ENCODE measurements around the gene TOR4A.

Gene TOR4A

GRCh38 chr9:137273611-137274320 lies 3.8 kb upstream of the TOR4A start:
- DNase-seq, result no peak

- DNase-seq, result no peak
Measured at GRCh38 chr9:137275203-137275587, 2.3 kb upstream of the TOR4A start.

GRCh38 chr9:137275588-137276472 lies 1.7 kb upstream of the TOR4A start:
- DNase-seq, result no peak

GRCh38 chr9:137276473-137277328 lies 825 bp upstream of the TOR4A start:
- no peak for DNase-seq

- no peak for DNase-seq
Measured at GRCh38 chr9:137278061-137278701, 655 bp downstream of the TOR4A start.

GRCh38 chr9:137278721-137279711 lies 1.5 kb downstream of the TOR4A start:
- DNase-seq, result no peak

GRCh38 chr9:137279741-137280473 lies 2.4 kb downstream of the TOR4A start:
- DNase-seq, result no peak

- no peak for DNase-seq
Measured at GRCh38 chr9:137280474-137281344, 3.2 kb downstream of the TOR4A start.

GRCh38 chr9:137281345-137282116 lies 4.0 kb downstream of the TOR4A start:
- DNase-seq, result no peak

- DNase-seq, result no peak
Measured at GRCh38 chr9:137286975-137287383, 9.5 kb downstream of the TOR4A start.

- no peak for DNase-seq
Measured at GRCh38 chr9:137293094-137293481, 15.6 kb downstream of the TOR4A start.

GRCh38 chr9:137293482-137294090 lies 16.1 kb downstream of the TOR4A start:
- no peak for DNase-seq

GRCh38 chr9:137294091-137294680 lies 16.7 kb downstream of the TOR4A start:
- DNase-seq, result no peak

- no peak for DNase-seq
Measured at GRCh38 chr9:137294681-137295237, 17.2 kb downstream of the TOR4A start.

- no peak for DNase-seq
Measured at GRCh38 chr9:137295238-137295811, 17.8 kb downstream of the TOR4A start.

- no peak for DNase-seq
Measured at GRCh38 chr9:137295849-137296669, 18.5 kb downstream of the TOR4A start.

Data from amniotic stem cell (primary cell).